GDM1 (cell line): Measurements from ENCODE around the gene SMYD3.

ENCODE experiments used
- DNase-seq: peaks from one replicate; lab custom pipeline; 2025; lab: John Stamatoyannopoulos, UW

The SMYD3 gene

DNA sequence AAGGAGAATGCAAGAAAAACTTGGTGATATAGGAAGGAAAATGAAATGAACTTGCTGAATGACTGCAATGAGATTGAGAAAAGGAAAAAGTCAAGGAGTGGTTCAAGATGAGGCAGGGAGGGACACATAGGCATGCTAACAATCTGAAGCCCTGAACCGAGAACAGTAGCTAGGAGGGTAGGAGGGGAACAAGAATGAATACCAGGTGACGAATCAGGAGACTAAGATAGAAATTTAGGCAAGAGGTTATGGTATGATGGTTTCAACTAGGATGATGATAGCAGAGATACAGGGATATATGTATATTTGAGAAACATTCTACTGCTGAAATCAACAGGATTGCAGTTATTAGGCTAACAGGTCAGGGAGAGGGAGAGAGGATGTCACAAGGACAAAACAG, 44.1 kb downstream of the SMYD3 start:
- DNase-seq, result no peak

- DNase-seq, result no peak
Measured at GRCh38 chr1:246460406-246460805, 46.7 kb downstream of the SMYD3 start.

- no peak for DNase-seq
Measured at GRCh38 chr1:246459221-246459620, 47.9 kb downstream of the SMYD3 start.

DNA sequence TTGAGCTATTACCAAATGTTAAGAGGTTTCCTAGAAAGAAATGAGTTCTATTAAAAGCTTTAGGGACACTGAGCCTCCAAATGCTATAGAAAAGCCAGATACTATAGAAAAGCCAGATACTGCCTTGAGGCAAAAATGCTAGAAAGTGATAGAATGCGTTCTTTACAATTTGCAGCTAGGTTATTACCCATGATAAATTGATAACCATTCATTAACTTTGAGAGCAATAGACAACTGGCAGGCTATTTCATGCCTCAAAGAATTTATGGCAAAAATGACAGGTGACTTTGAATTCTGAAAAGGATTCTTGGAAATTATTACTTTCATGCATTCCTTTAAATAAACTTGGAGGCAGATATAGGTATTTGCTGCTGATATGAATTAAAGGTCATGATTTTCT, 51.6 kb downstream of the SMYD3 start:
- DNase-seq, result no peak

DNA sequence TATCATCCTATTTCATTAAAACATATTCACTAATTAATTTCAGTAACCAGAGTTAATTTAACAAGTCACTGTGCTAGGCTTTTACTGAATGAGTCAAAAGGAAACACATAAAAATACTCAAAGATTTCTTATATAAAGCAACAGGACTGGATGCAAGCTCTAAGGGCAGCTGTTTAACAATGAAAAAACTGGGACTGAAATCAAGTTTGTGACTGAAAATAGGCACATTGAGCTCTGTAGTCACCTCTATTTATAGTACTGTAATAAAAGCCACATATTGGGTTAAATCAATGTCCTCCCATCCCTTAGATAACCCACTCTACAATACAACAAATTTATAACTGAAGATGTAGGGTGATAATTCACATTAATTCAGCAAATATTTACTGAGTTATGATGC, 52.4 kb downstream of the SMYD3 start:
- no peak for DNase-seq

DNA sequence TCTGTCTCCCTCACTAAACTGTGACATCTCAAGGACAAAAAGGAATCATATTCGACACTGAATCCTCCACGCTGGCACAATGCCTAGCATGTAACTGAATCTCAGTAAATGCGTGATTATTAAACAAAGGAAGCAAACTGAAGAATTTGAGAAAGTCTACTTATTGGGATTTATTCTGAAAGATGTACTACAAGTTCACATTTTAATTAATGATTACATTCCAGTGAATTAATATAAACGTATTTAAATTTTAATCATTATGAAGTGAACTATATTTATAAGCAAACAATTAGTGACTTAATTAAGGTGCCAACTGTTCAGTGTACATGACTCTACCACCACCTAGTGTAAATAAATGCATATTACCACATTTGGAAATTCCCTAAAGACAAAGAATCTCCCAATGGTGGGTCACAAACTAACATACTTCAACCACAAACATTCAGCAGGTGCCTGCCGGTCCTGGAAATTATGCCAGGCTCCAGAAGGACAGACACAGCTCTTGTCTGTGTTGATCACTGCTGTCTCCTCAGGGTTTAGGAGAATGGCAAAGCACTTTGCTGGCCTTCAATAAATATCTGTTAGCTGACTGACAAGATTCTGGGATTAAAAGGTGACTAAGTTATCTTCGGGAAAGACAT, 56.3 kb downstream of the SMYD3 start:
- DNase-seq, result no peak

GRCh38 chr1:246448373-246448772, 58.7 kb downstream of the SMYD3 start:
- DNase-seq, result no peak

- DNase-seq, result no peak
Measured at GRCh38 chr1:246447501-246447900, 59.6 kb downstream of the SMYD3 start.

GRCh38 chr1:246445503-246445902, 61.6 kb downstream of the SMYD3 start:
- DNase-seq, result no peak

GRCh38 chr1:246444617-246445016, 62.5 kb downstream of the SMYD3 start:
- no peak for DNase-seq

DNA sequence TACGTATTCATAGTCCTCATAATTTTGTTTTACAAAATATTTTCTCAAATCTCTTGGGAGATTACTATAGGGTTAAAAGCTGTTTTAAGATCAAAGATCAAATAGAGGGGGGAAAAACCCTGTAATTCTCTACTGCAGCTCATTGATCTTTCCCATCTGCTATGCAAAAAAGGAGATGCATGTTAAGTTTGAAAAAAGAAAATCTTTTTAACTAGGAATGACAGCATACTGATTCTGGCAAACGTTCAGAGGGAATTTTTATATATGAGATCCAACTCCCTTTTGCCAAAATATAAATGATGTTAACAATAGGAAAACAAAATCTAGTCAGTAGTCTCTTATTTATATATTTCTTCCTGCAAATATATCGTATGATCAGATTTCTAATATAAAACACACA, 69.1 kb downstream of the SMYD3 start:
- no peak for DNase-seq

GRCh38 chr1:246435421-246436041, 71.5 kb downstream of the SMYD3 start:
- no peak for DNase-seq

DNA sequence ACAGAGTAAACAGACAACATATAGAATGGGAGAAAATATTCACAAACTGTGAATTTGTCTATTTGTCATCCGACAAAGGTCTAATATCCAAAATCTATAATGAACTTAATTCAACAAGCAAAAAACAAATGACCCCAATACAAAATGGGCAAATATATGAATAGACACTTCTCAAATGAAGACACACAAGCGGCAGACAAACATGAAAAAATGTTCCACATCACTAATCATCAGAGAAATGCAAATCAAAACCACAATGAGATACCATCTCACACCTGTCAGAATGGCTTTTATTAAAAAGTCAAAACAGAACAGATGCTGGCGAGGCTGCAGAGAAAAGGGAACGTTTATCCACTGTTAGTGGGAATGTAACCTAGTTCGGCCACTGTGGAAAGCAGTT, 72.7 kb downstream of the SMYD3 start:
- no peak for DNase-seq

- no peak for DNase-seq
Measured at GRCh38 chr1:246428542-246429308, 78.4 kb downstream of the SMYD3 start.

DNA sequence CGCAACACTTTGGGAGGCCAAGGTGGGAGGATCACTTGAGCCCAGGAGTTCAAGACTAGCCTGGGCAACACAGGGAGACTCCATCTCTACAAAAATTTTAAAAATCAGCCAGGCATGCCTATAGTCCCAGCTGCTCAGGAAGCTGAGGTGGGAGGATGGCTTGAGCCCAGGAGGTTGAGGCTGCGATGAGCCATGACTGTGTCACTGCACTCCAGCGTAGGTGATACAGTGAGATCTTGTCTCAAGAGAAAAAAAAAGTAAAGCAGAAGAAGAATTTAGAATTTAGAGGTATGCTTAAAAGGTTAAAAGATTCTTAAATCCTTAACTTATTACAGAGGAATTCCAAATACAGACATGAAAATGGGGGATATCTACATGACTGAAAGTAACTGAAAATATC, 79.5 kb downstream of the SMYD3 start:
- DNase-seq, result no peak

DNA sequence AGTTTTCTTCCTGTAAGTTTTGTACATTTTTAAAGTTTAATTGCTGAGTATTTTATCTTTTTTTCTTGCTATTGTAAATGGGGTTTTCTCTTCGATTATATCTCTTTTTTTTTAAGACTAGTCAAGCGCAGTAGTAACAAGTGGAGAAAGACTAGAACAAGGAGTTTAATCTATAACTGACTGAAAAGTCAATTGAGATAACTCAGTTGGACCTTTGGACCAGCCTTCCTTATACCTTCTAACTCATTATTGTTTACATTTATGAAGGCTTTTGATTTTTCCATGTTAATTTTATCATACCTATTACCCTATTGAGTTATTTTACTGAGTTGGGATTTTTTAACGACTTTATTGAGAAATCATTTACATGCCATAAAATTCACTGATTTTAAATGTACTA, 81.2 kb downstream of the SMYD3 start:
- DNase-seq, result no peak

DNA sequence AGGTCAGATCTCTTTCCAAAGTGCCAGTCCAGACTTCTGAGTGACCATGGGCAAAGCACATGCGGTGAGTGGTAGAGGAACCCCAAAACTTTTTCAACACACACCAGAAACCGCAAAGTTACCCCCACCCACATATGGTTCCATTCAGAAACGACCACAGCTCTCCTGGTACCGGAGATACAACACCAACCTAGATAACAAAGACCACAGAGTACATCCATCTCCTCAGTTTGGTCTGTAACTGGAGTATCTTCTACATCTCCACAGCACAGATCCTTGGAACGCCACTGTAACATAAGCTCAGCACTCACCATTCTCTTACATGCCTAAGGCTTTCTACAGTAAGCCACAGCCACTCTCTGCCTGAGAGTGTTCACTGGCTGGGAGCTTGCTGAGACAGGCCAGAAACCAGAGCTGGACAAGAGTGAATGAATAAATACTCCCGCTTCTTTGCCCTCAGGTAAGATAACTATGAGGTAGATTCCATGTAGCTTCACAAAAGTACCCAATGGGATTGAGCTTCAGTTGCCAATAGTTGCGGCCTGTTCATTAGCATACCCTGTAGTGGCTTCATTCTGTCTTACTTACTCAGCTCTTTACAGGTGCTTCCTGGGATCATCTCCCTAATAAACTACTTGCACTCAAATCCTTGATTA, 81.8 kb downstream of the SMYD3 start:
- DNase-seq, result no peak

- DNase-seq, result no peak
Measured at GRCh38 chr1:246420300-246420699, 86.8 kb downstream of the SMYD3 start.

DNA sequence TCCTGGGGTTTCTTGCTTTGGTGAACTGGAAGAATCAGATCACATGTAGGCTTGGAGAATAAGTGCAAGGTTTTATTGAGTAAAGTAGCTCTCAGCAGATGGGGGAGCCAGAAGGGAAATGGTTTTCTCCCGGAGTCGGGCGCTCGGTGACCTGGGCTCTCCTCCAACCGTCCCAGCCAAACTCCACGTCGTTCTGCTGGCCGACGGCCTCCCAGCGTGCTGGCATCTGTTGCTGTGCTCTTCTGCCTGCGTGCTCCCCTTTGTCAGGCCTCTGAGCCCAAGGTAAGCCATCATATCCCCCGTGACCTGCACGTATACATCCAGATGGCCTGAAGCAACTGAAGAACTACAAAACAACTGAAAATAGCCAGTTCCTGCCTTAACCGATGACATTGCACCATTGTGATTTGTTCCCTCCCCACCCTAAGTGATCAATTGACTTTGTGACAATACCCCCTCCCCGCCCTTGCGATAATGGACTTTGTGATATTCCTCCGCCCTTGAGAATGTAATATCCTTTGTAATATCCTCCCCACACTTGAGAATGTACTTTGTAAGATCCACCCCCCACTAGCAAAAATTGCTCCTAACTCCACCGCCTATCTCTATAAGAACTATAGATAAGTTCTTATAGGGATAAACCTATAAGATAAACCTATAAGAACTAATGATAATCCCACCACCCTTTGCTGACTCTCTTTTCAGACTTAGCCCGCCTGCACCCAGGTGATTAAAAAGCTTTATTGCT, 88.3 kb downstream of the SMYD3 start:
- no peak for DNase-seq

DNA sequence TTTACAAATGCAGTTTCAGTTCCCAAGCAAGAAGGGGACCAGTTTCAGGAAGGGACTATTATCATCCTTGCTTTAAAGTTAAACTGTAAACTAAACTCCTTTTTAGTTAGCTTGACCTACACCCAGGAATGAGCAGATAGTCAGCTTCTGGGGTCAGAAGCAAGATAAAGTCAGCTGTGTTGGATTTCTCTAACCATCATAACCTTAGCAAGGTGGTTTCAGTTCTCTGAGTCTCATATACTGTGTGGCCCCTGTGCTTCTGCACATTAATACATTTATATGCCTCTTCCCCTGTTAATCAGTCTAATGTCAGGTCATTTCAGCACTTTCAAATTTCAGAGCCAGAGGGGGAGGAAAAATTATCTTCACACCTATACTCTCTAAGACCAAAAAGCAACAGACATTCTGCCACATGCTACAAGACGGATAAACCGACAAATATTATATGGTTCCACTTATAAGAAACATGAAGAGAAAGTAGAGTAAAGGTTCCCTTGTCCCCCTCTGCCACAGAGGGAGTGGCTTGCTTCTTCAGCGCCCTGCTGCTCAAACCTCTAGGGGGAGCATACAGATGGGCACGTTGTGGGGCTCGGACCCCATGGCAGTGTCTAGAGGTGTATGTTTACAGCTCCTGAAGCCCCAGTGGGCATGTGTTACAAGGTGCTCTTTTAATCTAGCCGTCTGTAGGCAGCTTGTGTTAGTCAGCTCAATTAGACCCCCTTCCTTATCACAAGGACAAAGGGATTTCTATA, 89.1 kb downstream of the SMYD3 start:
- no peak for DNase-seq

DNA sequence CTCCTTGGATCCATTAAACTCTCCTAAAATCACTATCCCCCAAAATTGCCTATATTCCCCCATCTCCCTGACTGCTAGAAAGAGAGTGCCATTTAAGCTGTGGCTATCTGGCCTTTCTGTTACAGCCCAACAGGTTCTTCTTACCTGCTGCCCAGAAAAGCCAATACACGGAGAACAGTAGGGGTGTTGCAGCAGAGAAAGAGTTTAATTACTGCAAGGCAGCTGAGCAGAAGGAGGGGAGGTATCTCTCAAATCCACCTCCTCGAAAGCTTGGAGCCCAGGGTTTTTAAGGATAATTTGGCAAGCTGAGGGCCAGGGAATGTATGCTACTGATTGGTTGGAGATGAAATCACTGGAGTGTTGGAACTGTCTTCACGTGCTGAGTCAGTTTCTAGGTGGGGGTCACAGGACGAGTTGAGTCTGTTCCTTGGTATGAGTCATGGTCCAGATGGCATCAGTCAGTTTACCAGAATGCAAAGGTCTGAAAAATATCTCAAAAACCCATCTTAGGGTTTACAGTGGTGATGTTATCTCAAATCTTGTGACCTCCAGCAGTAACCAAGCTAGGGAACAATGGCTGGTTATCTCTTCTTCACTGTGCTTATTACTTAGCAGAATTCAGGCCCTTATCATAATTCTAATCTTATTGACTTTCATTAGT, 89.8 kb downstream of the SMYD3 start:
- no peak for DNase-seq
